ENCODE data around the gene CHTF18. TPM values are rescaled to one million over a fixed set of nuclear protein-coding genes. Genes with fewer than 3 reads are reported as not detected.
"Not testable (repeated sequence)": the region's sequence is repeated elsewhere in the genome, so short reads cannot be mapped to it uniquely, and the experiment has no call there.

Gene CHTF18
- total RNA-seq, 2 experiments from 2014 or later: 125 to 139 TPM

DNA sequence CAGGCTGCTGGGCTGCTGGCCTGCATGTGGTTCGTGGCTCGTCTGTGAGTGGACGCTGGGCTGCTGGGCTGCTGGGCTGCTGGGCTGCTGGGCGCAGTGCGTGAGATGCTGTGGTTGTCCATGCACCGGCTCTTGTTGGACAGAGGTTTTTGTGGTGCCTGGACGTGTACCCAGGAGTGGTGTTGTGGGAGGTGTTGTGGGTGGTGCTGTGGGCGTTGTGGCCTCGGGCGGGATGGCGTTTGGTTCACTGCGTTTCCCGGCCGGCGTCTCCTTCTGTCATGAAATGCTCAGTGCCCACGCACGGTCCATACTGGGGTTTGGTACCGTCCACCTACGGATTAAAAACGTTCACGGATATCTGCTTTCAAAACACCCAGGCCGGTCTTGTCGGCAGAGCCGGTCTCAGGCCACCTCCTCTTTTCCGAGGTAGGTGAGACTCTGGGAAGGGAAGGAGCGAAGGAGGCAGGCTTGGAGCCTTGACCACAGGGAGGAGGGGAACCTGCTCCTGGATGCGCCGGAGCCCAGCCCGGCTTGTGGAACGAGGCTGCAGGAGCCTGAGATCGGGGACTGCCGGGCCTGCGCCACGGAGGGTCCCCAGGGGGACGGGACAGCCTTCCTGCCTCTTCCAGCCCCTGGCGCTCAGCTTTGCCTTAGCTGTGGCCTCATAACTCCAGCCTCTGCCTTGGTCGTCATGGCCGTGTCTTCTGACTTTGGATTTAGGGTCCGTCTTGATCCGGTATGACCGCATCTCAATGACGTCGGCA lies 41.9 kb downstream of the CHTF18 start:
- Mint-ChIP-seq H3K4me3 (no peak overlapping the region), H3K27me3 (no peaks in the 10 kb centered on the region), H3K36me3 (no peaks in the 10 kb centered on the region), H3K9me3 (ENCODE audit: low read depth) (no peaks in the 10 kb centered on the region), H3K27ac (no peak overlapping the region), H3K4me1 (peaks cover 2% of the 10 kb centered on the region)
- no peak for ATAC-seq
- no peak for DNase-seq
- CTCF ChIA-PET: no interaction called here

DNA sequence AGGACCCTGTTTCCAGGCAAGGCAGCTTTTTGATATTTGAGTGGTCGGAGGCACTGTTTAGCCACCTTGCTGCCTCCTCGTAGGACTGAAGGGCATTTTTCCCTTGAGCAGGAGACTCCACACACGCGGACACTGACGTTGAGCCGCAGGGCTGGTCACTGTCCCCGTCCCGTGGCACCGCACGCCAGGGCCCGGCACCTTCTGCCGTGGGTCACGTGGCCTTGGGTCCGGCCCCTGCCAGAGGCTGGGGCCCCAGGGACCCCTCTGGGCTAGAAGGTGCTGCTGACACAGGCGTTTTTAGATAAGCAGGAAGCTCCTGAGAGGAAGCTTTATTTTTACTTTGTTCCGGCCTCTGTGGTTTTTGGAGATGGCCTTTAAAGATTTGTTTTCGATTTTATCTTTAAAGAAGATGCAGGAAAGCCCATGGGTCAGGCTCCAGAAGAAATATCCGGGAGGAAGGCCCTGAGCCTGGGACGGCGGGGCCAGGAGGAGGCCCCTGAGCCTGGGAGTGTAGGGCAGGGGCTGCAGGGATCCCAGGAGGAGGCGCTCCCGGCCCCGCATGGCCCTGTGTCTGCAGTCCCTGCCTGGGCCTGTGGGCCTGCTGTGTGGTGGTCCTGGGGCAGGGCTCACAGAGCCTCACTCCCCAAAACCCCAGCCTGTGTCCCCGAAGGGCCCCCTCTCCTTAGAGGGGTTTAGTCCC lies 42.6 kb downstream of the CHTF18 start:
- DNase-seq (no peak), ATAC-seq (no peak)
- no peaks in the 10 kb centered on the region for H3K36me3 Mint-ChIP-seq
- H3K27ac Mint-ChIP-seq: no peak overlapping the region
- H3K27me3 Mint-ChIP-seq: no peaks in the 10 kb centered on the region
- CTCF ChIA-PET: no interaction called here
- peaks cover 2% of the 10 kb centered on the region for H3K4me1 Mint-ChIP-seq
- no peaks in the 10 kb centered on the region for H3K9me3 Mint-ChIP-seq (ENCODE audit: low read depth)
- no peak overlapping the region for H3K4me3 Mint-ChIP-seq

DNA sequence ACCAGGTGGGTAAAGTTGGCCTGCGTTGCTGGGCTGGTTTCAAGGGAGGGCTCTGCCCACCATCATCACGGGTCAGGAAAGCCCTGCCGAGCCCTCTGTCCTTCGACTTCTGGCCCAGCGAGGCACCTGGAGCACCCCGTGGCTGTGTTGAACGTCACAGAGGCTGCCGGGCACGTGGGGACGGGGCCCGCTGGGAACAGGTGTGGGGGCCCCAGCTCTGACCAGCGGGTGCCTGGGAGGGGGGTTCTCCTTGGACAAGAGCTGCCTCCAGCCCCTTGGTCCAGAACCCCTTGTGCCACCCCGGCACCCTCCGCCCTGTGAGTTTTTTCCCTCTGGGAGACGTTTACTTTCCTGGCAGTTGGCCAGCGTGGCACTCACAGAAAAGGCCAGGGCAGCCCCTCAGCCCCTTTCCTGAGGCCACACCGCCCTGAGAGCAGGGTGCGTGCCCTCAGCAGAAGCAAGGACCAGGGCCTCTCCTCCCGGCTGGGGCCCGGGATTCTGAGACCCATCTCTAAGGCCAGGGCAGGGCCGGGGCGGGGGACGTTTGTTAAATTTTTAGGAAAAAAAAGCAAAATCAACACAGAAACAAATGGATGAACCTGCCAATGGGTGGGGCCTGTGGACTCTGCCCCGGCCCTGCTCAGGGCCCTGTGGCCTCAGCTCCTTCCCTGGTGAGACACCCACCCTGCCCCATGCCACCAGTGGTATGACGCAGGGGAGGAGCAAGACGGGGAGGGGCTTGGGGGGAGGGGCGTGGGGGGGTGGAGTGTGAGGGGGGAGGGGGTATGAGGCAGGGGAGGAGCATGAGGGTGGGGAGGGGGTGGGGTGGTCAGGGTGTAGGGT lies 43.4 kb downstream of the CHTF18 start:
- DNase-seq: no peak
- Mint-ChIP-seq H3K9me3 (ENCODE audit: low read depth) (peaks cover 3% of the 10 kb centered on the region), H3K36me3 (peaks cover 1% of the 10 kb centered on the region), H3K4me1 (peaks cover 2% of the 10 kb centered on the region), H3K4me3 (no peak overlapping the region), H3K27ac (no peak overlapping the region), H3K27me3 (no peaks in the 10 kb centered on the region)
- CTCF ChIA-PET: no interaction called here
- ATAC-seq: no peak

DNA sequence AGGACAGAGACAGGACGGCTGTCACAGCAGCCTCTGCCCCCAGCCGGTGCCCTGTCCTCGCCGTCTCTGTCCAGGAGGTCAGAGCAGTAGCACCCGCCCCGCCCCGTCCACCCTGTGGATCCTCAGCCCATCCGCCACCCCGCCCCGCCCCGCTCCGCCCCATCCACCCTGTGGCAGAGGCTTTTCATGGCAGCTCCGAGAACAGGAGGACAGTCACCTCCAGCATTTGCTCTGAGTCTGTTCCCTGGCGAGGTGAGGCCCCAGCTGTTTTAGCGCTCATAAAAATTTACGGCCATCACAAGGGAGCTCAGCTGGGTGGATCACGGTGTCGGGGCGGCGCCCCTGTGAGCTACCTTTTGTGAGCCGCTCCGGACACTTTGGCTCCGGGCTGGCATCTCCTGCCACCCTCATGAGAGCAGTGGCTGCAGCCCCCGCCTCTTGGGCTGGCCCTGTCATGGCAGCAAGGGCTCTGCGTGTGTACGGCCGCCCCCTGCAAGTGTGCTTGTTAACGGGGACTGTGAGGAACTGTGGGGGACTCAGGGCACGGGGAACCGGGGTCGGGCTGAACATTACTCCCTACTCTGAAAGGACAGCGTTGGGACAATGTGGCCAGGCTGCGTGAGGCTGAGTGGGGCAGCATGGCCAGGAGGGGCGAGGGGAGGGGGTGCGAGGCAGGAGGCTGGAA lies 44.4 kb downstream of the CHTF18 start:
- no peak for ATAC-seq
- Mint-ChIP-seq H3K9me3 (ENCODE audit: low read depth) (peaks cover 3% of the 10 kb centered on the region), H3K36me3 (peaks cover 1% of the 10 kb centered on the region), H3K4me1 (peaks cover 2% of the 10 kb centered on the region), H3K27ac (no peak overlapping the region), H3K27me3 (no peaks in the 10 kb centered on the region), H3K4me3 (no peak overlapping the region)
- CTCF ChIA-PET: no interaction called here
- no peak for DNase-seq

DNA sequence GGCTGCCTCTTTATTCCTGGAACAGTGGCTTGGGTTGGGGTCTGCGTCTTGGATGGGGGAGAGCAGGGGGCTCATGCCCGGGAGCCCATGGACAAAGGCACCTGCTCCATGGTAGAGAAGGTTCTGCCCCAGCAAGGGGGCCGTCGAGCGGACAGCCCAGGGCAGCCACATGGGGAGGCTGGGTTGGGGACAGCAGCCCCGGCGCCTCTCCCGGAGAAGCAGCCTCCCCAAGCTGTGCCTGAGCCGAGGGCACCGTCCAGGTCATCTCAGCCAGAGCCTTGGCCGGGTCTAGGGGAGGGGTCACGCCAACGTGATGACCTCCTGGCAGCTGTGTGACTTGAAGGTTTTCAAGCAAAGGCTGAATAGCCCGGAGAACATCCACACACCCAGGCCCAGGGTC lies 45.0 kb downstream of the CHTF18 start:
- CTCF ChIA-PET: no interaction called here

DNA sequence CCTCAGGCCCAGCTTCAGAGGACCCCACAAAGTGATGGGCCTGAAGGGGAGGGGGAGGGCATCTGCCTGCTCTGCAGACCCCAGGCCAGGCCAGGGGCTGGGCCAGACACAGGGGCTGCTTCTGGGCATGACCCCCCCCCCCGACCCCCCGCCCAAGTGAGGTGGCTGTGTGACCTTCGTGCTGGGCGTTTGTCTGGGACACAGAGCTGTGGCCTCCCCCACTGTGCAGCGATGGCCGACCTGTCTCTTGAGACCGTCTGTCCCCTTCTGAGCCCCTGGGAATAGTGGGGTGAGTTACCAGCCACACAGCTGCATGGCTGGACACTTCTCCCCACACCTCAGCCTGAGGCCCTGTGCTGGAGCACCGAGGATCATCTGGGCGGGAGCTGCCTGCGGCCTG lies 47.0 kb downstream of the CHTF18 start:
- no peak overlapping the region for H3K4me3 Mint-ChIP-seq
- no peaks in the 10 kb centered on the region for H3K4me1 Mint-ChIP-seq
- H3K27ac Mint-ChIP-seq: no peak overlapping the region
- H3K36me3 Mint-ChIP-seq: peaks cover 1% of the 10 kb centered on the region
- peaks cover 3% of the 10 kb centered on the region for H3K9me3 Mint-ChIP-seq (ENCODE audit: low read depth)
- H3K27me3 Mint-ChIP-seq: no peaks in the 10 kb centered on the region
- CTCF ChIA-PET: no interaction called here
- DNase-seq (no peak), ATAC-seq (no peak)

More for the DNA sequence above, 45.0 kb downstream of the CHTF18 start:
- H3K36me3 Mint-ChIP-seq: peaks cover 1% of the 10 kb centered on the region
- peaks cover 3% of the 10 kb centered on the region for H3K9me3 Mint-ChIP-seq (ENCODE audit: low read depth)
- DNase-seq: no peak
- no peak for ATAC-seq
- H3K27me3 Mint-ChIP-seq: no peaks in the 10 kb centered on the region
- H3K4me3 Mint-ChIP-seq: no peak overlapping the region
- no peak overlapping the region for H3K27ac Mint-ChIP-seq
- H3K4me1 Mint-ChIP-seq: peaks cover 2% of the 10 kb centered on the region

DNA sequence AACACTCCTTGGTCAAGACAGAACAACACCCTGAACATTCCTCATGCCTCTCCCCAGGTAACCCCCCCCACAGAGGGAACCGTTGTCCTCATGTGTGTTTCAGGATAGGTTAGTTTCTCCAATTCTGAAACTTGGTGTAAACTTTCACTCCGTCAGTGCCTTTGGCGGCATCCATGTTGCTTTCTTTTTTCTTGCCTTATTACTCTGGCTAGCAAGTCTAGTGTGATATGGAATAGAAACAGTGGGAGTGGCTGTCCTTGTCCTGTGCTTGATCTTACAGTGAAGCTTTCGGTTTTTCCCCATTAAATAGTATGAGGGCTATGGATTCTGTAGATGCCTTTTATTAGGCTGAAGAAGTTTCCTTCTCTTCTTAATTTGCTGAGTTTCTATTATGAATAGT lies 47.8 kb downstream of the CHTF18 start:
- Mint-ChIP-seq H3K27me3 (no peaks in the 10 kb centered on the region), H3K9me3 (ENCODE audit: low read depth) (peaks cover 3% of the 10 kb centered on the region), H3K36me3 (peaks cover 1% of the 10 kb centered on the region), H3K27ac (no peak overlapping the region), H3K4me3 (no peak overlapping the region), H3K4me1 (no peaks in the 10 kb centered on the region)
- no peak for ATAC-seq
- CTCF ChIA-PET: no interaction called here
- no peak for DNase-seq

DNA sequence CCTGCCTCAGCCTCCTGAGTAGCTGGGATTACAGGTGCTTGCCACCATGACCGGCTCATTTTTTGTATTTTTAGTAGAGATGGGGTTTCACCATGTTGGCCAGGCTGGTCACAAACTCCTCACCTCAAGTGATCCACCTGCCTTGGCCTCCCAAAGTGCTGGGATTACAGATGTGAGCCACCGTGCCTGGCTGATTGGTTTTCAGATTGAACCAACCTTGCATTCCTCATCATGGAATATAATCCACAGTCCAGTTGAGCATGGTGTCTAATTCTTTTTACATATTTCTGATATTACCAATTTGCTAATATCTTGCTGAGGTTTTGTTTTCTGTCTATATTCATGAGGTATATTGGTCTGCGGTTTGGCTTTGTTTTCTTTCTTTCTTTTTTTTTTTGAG lies 48.4 kb downstream of the CHTF18 start:
- H3K4me3 Mint-ChIP-seq; DNase-seq; H3K27me3 Mint-ChIP-seq; CTCF ChIA-PET; H3K36me3 Mint-ChIP-seq; H3K4me1 Mint-ChIP-seq; H3K9me3 Mint-ChIP-seq (ENCODE audit: low read depth); ATAC-seq; H3K27ac Mint-ChIP-seq: not testable (repeated sequence)

DNA sequence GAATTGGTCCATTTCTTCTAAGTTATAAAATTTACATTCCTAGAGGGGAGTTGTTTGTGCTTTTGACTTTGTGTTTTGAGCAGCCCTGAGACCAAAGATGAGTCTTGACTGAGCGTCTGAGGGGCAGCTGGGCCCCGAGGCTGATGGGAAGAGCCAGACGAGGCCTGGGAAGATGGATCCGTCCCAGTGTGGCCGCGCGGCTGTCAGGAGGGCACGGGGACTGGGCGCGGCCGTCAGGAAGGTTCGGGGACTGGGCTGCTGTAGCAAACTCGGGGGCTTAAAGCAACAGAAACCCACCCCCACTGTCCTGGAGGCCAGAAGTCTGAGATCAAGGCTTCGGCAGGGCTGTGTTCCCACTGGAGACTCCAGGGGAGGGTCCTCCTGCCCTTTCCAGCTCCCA lies 50.3 kb downstream of the CHTF18 start:
- Mint-ChIP-seq H3K9me3 (ENCODE audit: low read depth) (peaks cover 3% of the 10 kb centered on the region), H3K4me3 (no peak overlapping the region), H3K27ac (no peak overlapping the region), H3K4me1 (no peaks in the 10 kb centered on the region), H3K27me3 (no peaks in the 10 kb centered on the region), H3K36me3 (peaks cover 1% of the 10 kb centered on the region)
- DNase-seq (no peak), ATAC-seq (no peak)
- CTCF ChIA-PET: no interaction called here

DNA sequence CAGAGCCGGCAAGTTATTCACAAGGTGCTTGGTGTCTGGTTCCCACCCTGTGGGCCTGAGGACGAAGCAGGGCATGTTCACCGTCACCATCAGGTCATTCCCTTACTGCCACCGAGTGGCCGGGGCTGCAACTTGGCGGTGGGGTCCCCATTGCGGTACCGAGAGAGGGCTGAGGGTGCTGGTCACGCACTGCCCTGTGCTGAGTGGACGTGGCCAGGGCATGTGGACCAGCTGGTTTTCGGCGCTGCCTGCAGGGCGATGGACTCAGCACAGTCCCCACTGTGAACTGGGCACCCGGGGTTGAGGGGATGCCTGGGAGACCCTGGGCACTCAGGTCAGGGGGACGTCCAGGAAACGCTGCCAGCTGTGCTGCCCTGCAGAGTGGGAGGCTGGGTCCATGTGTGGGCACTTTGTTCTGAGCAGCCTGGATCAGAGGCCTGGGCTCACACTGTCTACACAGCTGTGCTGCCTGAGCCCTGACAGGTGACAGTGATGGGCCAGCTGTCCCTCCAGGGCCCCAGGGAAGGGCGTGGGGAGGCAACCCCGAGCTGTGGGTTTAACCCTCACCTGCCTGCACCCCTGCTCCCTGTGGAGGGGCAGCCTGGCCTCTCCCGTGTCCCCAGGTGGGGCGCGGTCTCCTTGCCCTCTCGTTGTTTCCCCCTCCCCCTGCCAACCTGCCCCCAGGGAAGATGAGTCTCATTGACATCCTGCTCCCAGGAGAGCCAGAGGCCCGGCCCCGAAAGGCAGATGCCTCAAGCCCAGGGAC lies 51.4 kb downstream of the CHTF18 start:
- Mint-ChIP-seq H3K27ac (no peak overlapping the region), H3K27me3 (no peaks in the 10 kb centered on the region), H3K4me1 (no peaks in the 10 kb centered on the region), H3K4me3 (no peak overlapping the region), H3K36me3 (peaks cover 1% of the 10 kb centered on the region), H3K9me3 (ENCODE audit: low read depth) (peaks cover 3% of the 10 kb centered on the region)
- CTCF ChIA-PET: no interaction called here
- DNase-seq (no peak), ATAC-seq (no peak)

DNA sequence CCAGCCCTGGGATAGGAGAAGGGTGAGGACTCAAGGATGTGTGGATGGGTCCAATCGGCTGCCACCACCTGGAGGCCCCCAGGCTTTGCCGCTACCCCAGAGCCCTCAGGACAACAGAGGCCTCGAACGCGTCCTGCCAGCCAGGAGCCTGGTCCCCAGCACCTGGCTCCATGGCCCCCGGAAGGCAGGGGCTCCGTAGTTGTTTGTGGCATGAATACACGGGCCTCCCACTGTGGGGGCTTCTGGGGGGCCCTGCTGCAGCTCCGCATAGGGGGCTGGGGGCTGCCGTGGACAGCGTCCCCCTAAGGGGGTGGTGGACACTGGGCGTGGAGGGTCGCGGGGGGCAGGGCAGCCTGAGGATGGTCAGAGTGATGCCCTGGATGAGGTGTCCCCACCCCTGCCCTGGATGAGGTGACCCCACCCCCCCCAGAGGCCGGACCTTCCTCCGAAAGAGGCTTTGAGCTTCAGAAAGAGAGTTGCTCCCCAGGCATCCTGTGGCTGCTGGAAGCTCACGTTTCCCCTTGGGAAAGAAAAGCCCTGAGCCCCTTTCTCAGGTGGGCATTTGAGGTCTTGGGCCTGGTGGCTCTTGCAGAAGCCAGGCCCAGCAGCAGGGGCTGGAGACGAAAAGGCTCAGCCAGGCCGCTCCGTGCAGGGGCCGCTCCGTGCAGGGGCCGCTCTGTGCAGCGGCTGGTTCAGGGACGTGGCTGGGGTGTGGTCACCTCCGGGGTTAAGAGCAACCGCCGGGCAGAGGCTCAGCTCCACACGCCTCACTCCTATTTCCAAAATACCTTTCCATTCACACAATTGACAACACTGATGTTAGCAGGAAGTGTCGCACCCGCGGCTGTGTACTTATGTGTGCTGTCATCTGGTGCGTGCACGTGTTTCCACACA lies 52.4 kb downstream of the CHTF18 start:
- ATAC-seq (no peak), DNase-seq (no peak)

DNA sequence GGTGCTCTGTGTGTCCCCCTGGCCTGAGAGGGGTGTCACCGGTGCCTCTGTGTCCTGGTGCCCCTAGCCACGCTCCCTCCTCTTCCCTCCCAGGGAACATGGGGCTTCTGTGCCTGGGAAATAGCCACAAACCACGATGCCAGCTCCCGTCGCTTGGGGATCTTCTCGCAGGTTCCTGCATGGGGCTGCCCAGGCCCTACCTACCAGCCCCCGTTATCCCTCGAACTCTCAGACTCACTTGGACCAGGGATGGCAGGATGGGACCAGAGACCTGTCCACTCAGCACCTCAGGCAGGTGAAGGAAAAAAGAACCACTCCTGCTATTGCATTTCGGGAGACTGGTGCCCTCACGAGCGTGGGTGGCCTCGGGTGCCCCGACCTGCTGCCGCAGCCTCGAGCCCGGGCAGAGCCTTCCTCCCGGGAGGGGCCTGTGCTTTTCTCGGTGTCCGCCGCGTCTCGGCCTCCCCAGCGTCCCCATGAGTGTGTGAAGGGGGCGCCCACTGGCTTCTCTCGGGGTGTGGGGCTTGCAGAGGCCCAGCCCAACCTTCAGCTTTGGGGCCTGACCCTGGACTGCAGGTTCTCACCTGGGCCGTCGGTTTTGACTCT lies 53.1 kb downstream of the CHTF18 start:
- H3K4me1 Mint-ChIP-seq: no peaks in the 10 kb centered on the region
- ATAC-seq: no peak
- H3K4me3 Mint-ChIP-seq: no peak overlapping the region
- no peak for DNase-seq
- no peaks in the 10 kb centered on the region for H3K36me3 Mint-ChIP-seq
- CTCF ChIA-PET: no interaction called here
- H3K27me3 Mint-ChIP-seq: no peaks in the 10 kb centered on the region
- peaks cover 2% of the 10 kb centered on the region for H3K9me3 Mint-ChIP-seq (ENCODE audit: low read depth)
- H3K27ac Mint-ChIP-seq: no peak overlapping the region

More for the DNA sequence above, 52.4 kb downstream of the CHTF18 start:
- H3K36me3 Mint-ChIP-seq: peaks cover 1% of the 10 kb centered on the region
- no peaks in the 10 kb centered on the region for H3K4me1 Mint-ChIP-seq
- no peak overlapping the region for H3K4me3 Mint-ChIP-seq
- no peak overlapping the region for H3K27ac Mint-ChIP-seq
- no peaks in the 10 kb centered on the region for H3K27me3 Mint-ChIP-seq
- peaks cover 3% of the 10 kb centered on the region for H3K9me3 Mint-ChIP-seq (ENCODE audit: low read depth)
- CTCF ChIA-PET: no interaction called here
